Measurements from ENCODE around the gene SLC4A11. TPM values are rescaled to one million over a fixed set of nuclear protein-coding genes. Genes with fewer than 3 reads are reported as not detected.

The SLC4A11 gene
- total and polyA plus RNA-seq, 2 experiments from 2014 or later, result 14.8 to 17.1 TPM

- TF ChIP-seq CTCF (conservative IDR thresholded peaks at IDR 0.05; ENCODE audit: low read depth in 2 of 2) (no peak), NANOG (IDR thresholded peaks at IDR 0.05; ENCODE audit: borderline replicate concordance) (no peak), CREB1 (CRISPR knock-in tag; IDR thresholded peaks at IDR 0.05; ENCODE audit: low read depth) (no peak), STAT1 (IDR thresholded peaks at IDR 0.05; ENCODE audit: unreplicated experiment) (no peak), POLR2AphosphoS5 (IDR thresholded peaks at IDR 0.05; ENCODE audit: low read depth) (no peak), EZH2phosphoT487 (IDR thresholded peaks at IDR 0.05; ENCODE audit: unreplicated experiment) (no peak), REST (IDR thresholded peaks at IDR 0.05; ENCODE audit: unreplicated experiment) (no peak), ZNF114 (CRISPR knock-in tag; IDR thresholded peaks at IDR 0.05) (no peak), EZH2 (IDR thresholded peaks at IDR 0.05; ENCODE audit: low read depth, unreplicated experiment) (no peak)
- H4K20me1 ChIP-seq (replicated peaks; ENCODE audit: insufficient read depth), result no peaks in the 10 kb centered on the region; the same call in 1 of the 2 replicates
- no peak overlapping the region for H3K27ac Mint-ChIP-seq
- H3F3A ChIP-seq (replicated peaks; ENCODE audit: low read depth), result no peaks in the 10 kb centered on the region
- peaks cover 11% of the 10 kb centered on the region; the same call in 1 of the 2 replicates for H3K36me3 ChIP-seq (ENCODE audit: insufficient read depth)
- no peaks in the 10 kb centered on the region for H3K79me2 ChIP-seq (replicated peaks; ENCODE audit: insufficient read depth)
- no peaks in the 10 kb centered on the region for H3K27me3 ChIP-seq (ENCODE audit: insufficient read depth)
- H3K9me2 ChIP-seq (ENCODE audit: insufficient read depth), result no peaks in the 10 kb centered on the region
- H3K27me3 Mint-ChIP-seq (ENCODE audit: insufficient read depth, low read depth, poor library complexity), result peaks cover 5% of the 10 kb centered on the region
- ATAC-seq, result no peak
- H3K4me3 Mint-ChIP-seq, result no peak overlapping the region
- no peaks in the 10 kb centered on the region for H3K9me3 Mint-ChIP-seq
- H3K27ac ChIP-seq (ENCODE audit: low read depth), result no peak overlapping the region
- H3K4me1 ChIP-seq (ENCODE audit: insufficient read depth), result no peaks in the 10 kb centered on the region; the same call in 1 of the 2 replicates
- DNase-seq (ENCODE audit: low spot score), result no peak
- H3K4me2 ChIP-seq, result no peak overlapping the region
- H3K4me3 ChIP-seq, result no peak overlapping the region
- no peak overlapping the region for H2AFZ ChIP-seq
- peaks cover 5% of the 10 kb centered on the region; the same call in 1 of the 3 replicates for H3K4me1 Mint-ChIP-seq
- H3K36me3 Mint-ChIP-seq (ENCODE audit: low read depth), result peaks cover 33% of the 10 kb centered on the region
Measured at GRCh38 chr20:3224681-3225421, 14.1 kb downstream of the SLC4A11 start.

Data from GM23338 (cell line).